Astrocyte of the spinal cord (primary cell): Measurements from ENCODE around the gene CHTOP.
A peak's percentile ranks its signal among the peaks of the same experiment; 100 is the strongest.
"Not testable (repeated sequence)": the region's sequence is repeated elsewhere in the genome, so short reads cannot be mapped to it uniquely, and the experiment has no call there.

Experiments used
- DNase-seq: peaks from one replicate; pipeline ENCODE4 v3.0.0; 2011; ENCODE audit warnings: low read depth, low spot score
- H3K4me3 ChIP-seq: 2 replicates; pipeline ENCODE4 v1.5.1; 2011; ENCODE audit warnings: low read depth, mild to moderate bottlenecking, low read length, moderate library complexity
- CTCF ChIP-seq: IDR thresholded peaks from 2 replicates; pipeline ENCODE4 v1.5.1; 2012; ENCODE audit warnings: low read depth, mild to moderate bottlenecking, low read length, inconsistent platforms
- in situ Hi-C: cut with HindIII; loops from 2 replicates; pipeline ENCODE4 v1.10.0; 2017; ENCODE audit warnings: low sequenced_read_pairs

CHTOP gene

GRCh38 chr1:153663211-153663610, 29.3 kb downstream of the CHTOP start:
- TF ChIP-seq CTCF: no peak
- in situ Hi-C loops: no loop called here
- no peak for DNase-seq
- H3K4me3 ChIP-seq: no peak overlapping the region

- in situ Hi-C loops: no loop called here
- no peak overlapping the region for H3K4me3 ChIP-seq
- no peak for DNase-seq
- no peak for TF ChIP-seq CTCF
Measured at GRCh38 chr1:153667439-153667838, 33.6 kb downstream of the CHTOP start.

GRCh38 chr1:153668672-153669071, 34.8 kb downstream of the CHTOP start:
- in situ Hi-C loops, DNase-seq, H3K4me3 ChIP-seq: not testable (repeated sequence)

- in situ Hi-C loops: no loop called here
- H3K4me3 ChIP-seq: peak overlapping the region; percentile 99
- TF ChIP-seq CTCF: no peak
- DNase-seq: no peak
Measured at GRCh38 chr1:153669606-153670005, 35.7 kb downstream of the CHTOP start.

GRCh38 chr1:153670257-153670858, 36.5 kb downstream of the CHTOP start:
- in situ Hi-C loops: no loop called here
- peak overlapping the region; percentile 99 for H3K4me3 ChIP-seq
- no peak for DNase-seq
- TF ChIP-seq CTCF: no peak

GRCh38 chr1:153670859-153671627, 37.2 kb downstream of the CHTOP start, which contains the start of gene ILF2:
ILF2 (minus strand) TSS chr1:153670993; CDS start chr1:153670922, 71 bp downstream.
- peak; percentile 100 for DNase-seq
- in situ Hi-C loops: no loop called here

GRCh38 chr1:153671628-153672353, 37.9 kb downstream of the CHTOP start:
- H3K4me3 ChIP-seq: peak overlapping the region; percentile 55
- in situ Hi-C loops: not testable (repeated sequence)

More at GRCh38 chr1:153670859-153671627, 37.2 kb downstream of the CHTOP start, which contains the start of gene ILF2:
- H3K4me3 ChIP-seq: peak within 1 kb of the TSS; percentile 99
- no peak for TF ChIP-seq CTCF

More at GRCh38 chr1:153671628-153672353, 37.9 kb downstream of the CHTOP start:
- not testable (repeated sequence) for DNase-seq
